RWPE2 (cell line): Measurements from ENCODE around the gene IL4R.

Source experiments
- ATAC-seq: fragments of 200-7000 bp; cut with Tn5 transposase; 3 replicates; pipeline ENCODE4 v1.9.1; 2021; ENCODE audit warnings: low read depth
- DNase-seq: peaks from one replicate; pipeline ENCODE4 v3.0.0-alpha.2; 2020; ENCODE audit warnings: low spot score
- H3K27ac ChIP-seq: fragments of 450-650 bp; 2 replicates; pipeline ENCODE4 v1.5.1; 2017; ENCODE audit warnings: mild to moderate bottlenecking; ENCODE audit not compliant: poor library complexity, severe bottlenecking
- H3K27me3 ChIP-seq: fragments of 250-450 bp; sonication (Bioruptor Pico); 2 replicates; pipeline ENCODE4 v1.5.1; 2021; ENCODE audit warnings: mild to moderate bottlenecking, moderate library complexity; ENCODE audit not compliant: insufficient read depth, poor library complexity, severe bottlenecking
- H3K36me3 ChIP-seq: fragments of 250-450 bp; sonication (Bioruptor Pico); 2 replicates; pipeline ENCODE4 v1.5.1; 2020; ENCODE audit warnings: low read depth, mild to moderate bottlenecking, moderate library complexity
- H3K4me1 ChIP-seq: fragments of 250-450 bp; sonication (Bioruptor Pico); 2 replicates; pipeline ENCODE4 v1.5.1; 2021; ENCODE audit warnings: mild to moderate bottlenecking, moderate library complexity; ENCODE audit not compliant: insufficient read depth, poor library complexity, severe bottlenecking
- H3K4me3 ChIP-seq: fragments of 250-450 bp; sonication (Bioruptor Pico); 2 replicates; pipeline ENCODE4 v1.5.1; 2021; ENCODE audit warnings: mild to moderate bottlenecking, moderate library complexity; ENCODE audit not compliant: severe bottlenecking
- H3K9me3 ChIP-seq: fragments of 250-450 bp; sonication (Bioruptor Pico); 2 replicates; pipeline ENCODE4 v1.5.1; 2021; ENCODE audit warnings: mild to moderate bottlenecking, moderate library complexity; ENCODE audit not compliant: severe bottlenecking
- TF ChIP-seq, protein P1 (sequence below): fragments of 450-650 bp; IDR thresholded peaks from one replicate; pipeline ENCODE4 v1.5.1; 2017; ENCODE audit warnings: mild to moderate bottlenecking, moderate library complexity; ENCODE audit not compliant: poor library complexity, severe bottlenecking

IL4R gene

DNA sequence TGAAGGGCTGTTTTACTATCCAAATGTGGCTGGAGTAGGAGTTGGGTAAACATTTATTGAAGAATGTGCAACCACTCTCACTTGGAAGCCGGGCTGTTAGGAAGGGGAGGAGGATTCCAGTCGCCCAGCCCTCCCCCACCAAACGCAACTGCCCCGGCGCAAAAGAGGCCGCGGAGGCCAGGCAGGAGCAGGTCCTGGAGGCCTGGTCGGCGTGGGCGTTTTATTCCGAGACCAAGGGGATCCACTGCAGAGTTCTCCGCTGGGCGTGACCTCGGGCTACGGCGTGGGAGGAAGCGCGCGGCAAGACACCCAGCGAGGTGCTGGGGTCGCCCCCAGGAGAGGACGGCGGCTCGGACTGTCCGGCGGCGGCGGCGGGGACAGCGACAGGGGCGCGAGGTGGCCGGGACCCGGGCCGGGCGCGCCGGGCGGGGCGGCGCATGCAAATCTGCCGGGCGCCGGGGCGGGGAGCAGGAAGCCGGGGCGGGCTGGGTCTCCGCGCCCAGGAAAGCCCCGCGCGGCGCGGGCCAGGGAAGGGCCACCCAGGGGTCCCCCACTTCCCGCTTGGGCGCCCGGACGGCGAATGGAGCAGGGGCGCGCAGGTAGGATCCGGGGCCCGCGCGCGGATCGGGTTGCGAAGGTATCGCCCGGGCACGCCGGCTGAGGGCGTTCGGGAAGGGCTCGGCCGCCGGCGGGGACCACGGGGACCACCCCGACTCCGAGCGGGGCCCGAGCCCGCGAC lies at the start of gene IL4R:
IL4R (plus strand) TSS at position 553 of the 739 bp plus-strand sequence. CDS start 26,230 bp downstream, outside the sequence.
- Histone ChIP-seq H3K27ac (peak within 1 kb of the TSS; percentile 92), H3K9me3 (no peaks in the 10 kb centered on the region), H3K4me3 (peak within 1 kb of the TSS; percentile 95), H3K36me3 (peaks cover 20% of the 10 kb centered on the region), H3K27me3 (no peaks in the 10 kb centered on the region), H3K4me1 (peaks cover 35% of the 10 kb centered on the region)
- no peak for DNase-seq
- peak; percentile 5; the same call in 2 of the 3 replicates for ATAC-seq
- TF ChIP-seq, protein P1, sequence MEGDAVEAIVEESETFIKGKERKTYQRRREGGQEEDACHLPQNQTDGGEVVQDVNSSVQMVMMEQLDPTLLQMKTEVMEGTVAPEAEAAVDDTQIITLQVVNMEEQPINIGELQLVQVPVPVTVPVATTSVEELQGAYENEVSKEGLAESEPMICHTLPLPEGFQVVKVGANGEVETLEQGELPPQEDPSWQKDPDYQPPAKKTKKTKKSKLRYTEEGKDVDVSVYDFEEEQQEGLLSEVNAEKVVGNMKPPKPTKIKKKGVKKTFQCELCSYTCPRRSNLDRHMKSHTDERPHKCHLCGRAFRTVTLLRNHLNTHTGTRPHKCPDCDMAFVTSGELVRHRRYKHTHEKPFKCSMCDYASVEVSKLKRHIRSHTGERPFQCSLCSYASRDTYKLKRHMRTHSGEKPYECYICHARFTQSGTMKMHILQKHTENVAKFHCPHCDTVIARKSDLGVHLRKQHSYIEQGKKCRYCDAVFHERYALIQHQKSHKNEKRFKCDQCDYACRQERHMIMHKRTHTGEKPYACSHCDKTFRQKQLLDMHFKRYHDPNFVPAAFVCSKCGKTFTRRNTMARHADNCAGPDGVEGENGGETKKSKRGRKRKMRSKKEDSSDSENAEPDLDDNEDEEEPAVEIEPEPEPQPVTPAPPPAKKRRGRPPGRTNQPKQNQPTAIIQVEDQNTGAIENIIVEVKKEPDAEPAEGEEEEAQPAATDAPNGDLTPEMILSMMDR = no peak

DNA sequence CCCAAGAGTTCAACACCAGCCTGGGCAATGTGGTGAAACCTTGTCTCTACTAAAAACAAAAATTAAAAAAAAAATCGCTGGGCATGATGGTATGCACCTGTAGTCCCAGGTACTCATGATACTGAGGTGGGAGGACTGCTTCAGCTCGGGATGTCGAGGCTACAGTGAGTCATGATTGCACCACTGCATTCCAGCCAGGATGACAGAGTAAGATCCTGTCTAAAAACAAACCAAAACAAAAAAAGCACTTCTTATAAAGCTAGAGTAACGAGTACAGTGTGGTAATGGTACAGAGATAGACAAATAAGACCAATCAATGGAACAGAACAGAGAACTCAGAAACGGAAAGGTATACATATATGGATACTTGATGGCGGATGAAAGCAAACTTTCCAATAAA lies 49.6 kb upstream of the IL4R start:
- DNase-seq = no peak
- Histone ChIP-seq H3K9me3 (no peaks in the 10 kb centered on the region), H3K27me3 (no peaks in the 10 kb centered on the region), H3K4me3 (no peak overlapping the region), H3K36me3 (no peaks in the 10 kb centered on the region; the same call in 1 of the 2 replicates), H3K4me1 (peaks cover 11% of the 10 kb centered on the region), H3K27ac (peak overlapping the region; percentile 57)
- peak; percentile 94 for ATAC-seq
- TF ChIP-seq, protein P1 = no peak

DNA sequence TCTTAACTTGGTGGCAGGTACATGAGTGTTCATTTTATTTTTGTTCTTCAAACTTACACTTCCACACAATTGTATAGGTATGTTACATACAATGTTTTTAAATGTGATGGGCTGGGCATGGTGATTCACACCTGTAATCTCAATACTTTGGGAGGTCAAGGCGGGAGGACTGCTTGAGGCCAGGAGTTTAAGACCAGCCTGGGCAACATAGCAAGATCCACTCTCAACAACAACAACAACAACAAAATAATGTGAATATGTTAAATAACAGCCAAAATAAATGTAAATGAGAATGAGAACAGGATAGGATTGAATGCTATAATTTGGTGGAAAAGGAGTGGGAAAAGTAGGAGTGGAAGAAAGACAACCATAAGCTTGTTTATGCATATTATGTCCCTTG lies 47.8 kb upstream of the IL4R start:
- H3K27me3 ChIP-seq = no peaks in the 10 kb centered on the region
- peaks cover 19% of the 10 kb centered on the region for H3K4me1 ChIP-seq
- H3K4me3 ChIP-seq = no peak overlapping the region
- TF ChIP-seq, protein P1 = no peak
- DNase-seq (no peak), ATAC-seq (no peak)
- no peak overlapping the region for H3K27ac ChIP-seq
- no peaks in the 10 kb centered on the region; the same call in 1 of the 2 replicates for H3K36me3 ChIP-seq
- H3K9me3 ChIP-seq = no peaks in the 10 kb centered on the region

DNA sequence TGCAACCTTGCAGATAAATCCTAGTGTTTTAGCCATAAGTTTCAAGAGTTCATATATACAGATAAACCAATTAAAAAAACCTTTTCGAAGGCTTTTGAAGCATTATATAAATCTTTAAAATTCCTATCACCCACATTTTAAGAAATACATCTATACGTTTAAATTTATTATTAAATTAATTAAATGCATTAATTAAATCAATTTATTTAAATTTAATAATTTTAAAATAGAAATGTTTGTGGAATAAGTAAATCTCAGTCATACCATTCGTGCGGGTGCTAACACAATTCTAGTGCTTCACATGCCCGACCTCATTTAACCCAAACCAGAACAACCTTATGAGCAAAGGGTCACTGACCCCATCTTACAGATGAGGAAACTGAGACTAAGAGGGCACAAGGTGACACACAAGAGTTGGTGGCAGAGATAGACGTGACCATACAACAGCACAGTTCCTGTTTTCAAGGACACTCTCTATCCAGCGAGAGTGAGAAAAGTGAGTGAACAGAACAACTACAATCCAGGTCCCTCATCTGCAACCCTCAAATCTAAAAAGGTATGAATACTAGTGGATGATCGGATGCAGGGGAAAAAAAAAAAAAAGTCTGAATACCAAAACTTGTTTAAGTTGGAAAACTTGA lies 46.6 kb upstream of the IL4R start:
- no peak for ATAC-seq
- DNase-seq = no peak
- no peaks in the 10 kb centered on the region; the same call in 1 of the 2 replicates for H3K36me3 ChIP-seq
- no peaks in the 10 kb centered on the region for H3K9me3 ChIP-seq
- H3K27me3 ChIP-seq = no peaks in the 10 kb centered on the region
- no peak overlapping the region for H3K4me3 ChIP-seq
- no peak overlapping the region for H3K27ac ChIP-seq
- TF ChIP-seq, protein P1 = no peak
- peaks cover 19% of the 10 kb centered on the region for H3K4me1 ChIP-seq
